H1 (cell line): Measurements from ENCODE around the gene NRP2. TPM values are rescaled to one million over a fixed set of nuclear protein-coding genes. Genes with fewer than 3 reads are reported as not detected.

Experiments used
- CTCF ChIA-PET: fragments of 300-600 bp; sonication (Branson Sonifier 250); formaldehyde crosslinking; loops from one replicate; lab custom pipeline; 2021; ENCODE audit not compliant: partially characterized antibody; lab: Charles Lee
- POLR2A ChIA-PET: fragments of 300-600 bp; sonication (Branson Sonifier 250); formaldehyde crosslinking; loops from one replicate; lab custom pipeline; 2021; ENCODE audit warnings: inconsistent platforms; ENCODE audit not compliant: partially characterized antibody; lab: Charles Lee
- DNase-seq, 2 experiments: peaks; one replicate each; pipeline versions ENCODE4 v3.0.0 to v3.0.0-alpha.2; 2010 to 2022; ENCODE audit warnings: low spot score in 2 of 2, low read depth in 1 of 2, mixed read lengths in 1 of 2
- FAIRE-seq: peaks from 2 replicates; lab custom pipeline; 2011; peaks lifted over from hg19 to GRCh38; lab: Jason Lieb, UNC
- H2AFZ ChIP-seq: 2 replicates; pipeline ENCODE4 v1.8.1; 2012; ENCODE audit warnings: low read length, inconsistent platforms
- H2AK5ac ChIP-seq: 2 replicates; pipeline ENCODE4 v1.6.1; 2013; ENCODE audit warnings: low read depth, low read length
- H2BK120ac ChIP-seq: replicated peaks from 2 replicates; pipeline ENCODE3; 2013; ENCODE audit warnings: low read depth, low read length, inconsistent platforms
- H2BK12ac ChIP-seq: 2 replicates; pipeline ENCODE4 v1.6.1; 2013; ENCODE audit warnings: low read depth, low read length
- H2BK15ac ChIP-seq: 2 replicates; pipeline ENCODE4 v1.6.1; 2013; ENCODE audit warnings: low read length
- H2BK20ac ChIP-seq: 2 replicates; pipeline ENCODE4 v1.6.1; 2013; ENCODE audit warnings: low read length
- H2BK5ac ChIP-seq: 2 replicates; pipeline ENCODE4 v1.6.1; 2013; ENCODE audit warnings: low read depth, low read length
- H3K14ac ChIP-seq: 2 replicates; pipeline ENCODE4 v1.6.1; 2013; ENCODE audit warnings: inconsistent platforms; ENCODE audit not compliant: insufficient read length
- H3K18ac ChIP-seq: 2 replicates; pipeline ENCODE4 v1.6.1; 2013; ENCODE audit warnings: low read length; ENCODE audit errors: extremely low read depth
- H3K23ac ChIP-seq: 2 replicates; pipeline ENCODE4 v1.6.1; 2013; ENCODE audit warnings: inconsistent platforms; ENCODE audit not compliant: insufficient read length
- H3K23me2 ChIP-seq: 2 replicates; pipeline ENCODE4 v1.6.1; 2013; ENCODE audit warnings: low read depth, low read length
- H3K27ac ChIP-seq: 2 replicates; pipeline ENCODE4 v1.6.1; 2011; ENCODE audit warnings: low read depth, low read length, inconsistent platforms
- H3K27me3 ChIP-seq, 4 experiments: replicated peaks in 1 of 4; 1 replicate in 1 of 4; 2 replicates in 3 of 4; pipeline versions ENCODE4 v1.6.1 to v1.8.1; 2011 to 2013; ENCODE audit warnings: low read length in 3 of 4, mild to moderate bottlenecking in 3 of 4, inconsistent platforms in 2 of 4, mixed read lengths in 2 of 4, moderate library complexity in 1 of 4; ENCODE audit not compliant: control insufficient read depth in 3 of 4, insufficient read depth in 3 of 4; ENCODE audit errors: extremely low read depth in 1 of 4
- H3K36me3 ChIP-seq, 4 experiments: 2 replicates each; pipeline versions ENCODE4 v1.6.1 to v1.8.1; 2011 to 2013; ENCODE audit warnings: mild to moderate bottlenecking in 4 of 4, low read length in 3 of 4, moderate library complexity in 2 of 4, control low read depth in 1 of 4, inconsistent platforms in 1 of 4; ENCODE audit not compliant: insufficient read depth in 4 of 4, control insufficient read depth in 2 of 4
- H3K4ac ChIP-seq: replicated peaks from 2 replicates; pipeline ENCODE3; 2013; ENCODE audit warnings: low read length, low read depth, mixed read lengths, inconsistent platforms; ENCODE audit not compliant: insufficient read length
- H3K4me1 ChIP-seq, 4 experiments: replicated peaks in 1 of 4; 1 replicate in 1 of 4; 2 replicates in 3 of 4; pipeline versions ENCODE4 v1.6.1 to v1.8.1; 2011 to 2013; ENCODE audit warnings: low read length in 3 of 4, inconsistent platforms in 2 of 4, mixed read lengths in 1 of 4; ENCODE audit not compliant: insufficient read depth in 4 of 4, control insufficient read depth in 3 of 4
- H3K4me2 ChIP-seq, 2 experiments: 2 replicates each; pipeline versions ENCODE4 v1.6.1 to v1.8.1; 2011 to 2013; ENCODE audit warnings: low read depth in 2 of 2, low read length in 2 of 2, control low read depth in 1 of 2, inconsistent platforms in 1 of 2, mild to moderate bottlenecking in 1 of 2; ENCODE audit not compliant: insufficient read depth in 1 of 2
- H3K4me3 ChIP-seq, 4 experiments: fragments of 200-600, 300-600 bp in 1 of 4; sonication (generic), shearing (Covaris generic), sonication (Bioruptor Twin) in 1 of 4; 2 replicates each; pipeline versions ENCODE4 v1.5.1 to v1.8.1; 2011 to 2016; ENCODE audit warnings: low read length in 4 of 4, low read depth in 3 of 4, control low read depth in 2 of 4, inconsistent platforms in 2 of 4, mild to moderate bottlenecking in 2 of 4, mixed read lengths in 1 of 4, moderate library complexity in 1 of 4; ENCODE audit not compliant: insufficient read depth in 2 of 4; ENCODE audit errors: extremely low read depth in 1 of 4
- H3K56ac ChIP-seq: replicated peaks from 2 replicates; pipeline ENCODE3; 2013; ENCODE audit warnings: low read depth, mild to moderate bottlenecking, mixed read lengths, low read length, inconsistent platforms; ENCODE audit not compliant: insufficient read length
- H3K79me1 ChIP-seq: 2 replicates; pipeline ENCODE4 v1.6.1; 2013; ENCODE audit warnings: low read depth, low read length, control low read depth
- H3K79me2 ChIP-seq, 2 experiments: 2 replicates each; pipeline versions ENCODE4 v1.6.1 to v1.8.1; 2012 to 2013; ENCODE audit warnings: low read length in 2 of 2, mild to moderate bottlenecking in 2 of 2, inconsistent platforms in 1 of 2; ENCODE audit not compliant: insufficient read depth in 2 of 2, control insufficient read depth in 1 of 2
- H3K9ac ChIP-seq, 4 experiments: replicated peaks in 1 of 4; 1 replicate in 1 of 4; 2 replicates in 3 of 4; pipeline versions ENCODE4 v1.6.1 to v1.8.1; 2011 to 2013; ENCODE audit warnings: low read depth in 3 of 4, low read length in 3 of 4, control low read depth in 2 of 4, mild to moderate bottlenecking in 2 of 4, moderate library complexity in 2 of 4, inconsistent platforms in 1 of 4; ENCODE audit errors: extremely low read depth in 1 of 4
- H3K9me3 ChIP-seq, 2 experiments: 2 replicates each; pipeline versions ENCODE4 v1.6.1 to v1.8.1; 2012 to 2013; ENCODE audit warnings: mild to moderate bottlenecking in 2 of 2, moderate library complexity in 2 of 2, control low read depth in 1 of 2, inconsistent platforms in 1 of 2, low read depth in 1 of 2, low read length in 1 of 2, mixed read lengths in 1 of 2; ENCODE audit not compliant: insufficient read depth in 2 of 2
- H4K20me1 ChIP-seq, 2 experiments: replicated peaks in 1 of 2; 2 replicates each; pipeline versions ENCODE3 to v1.8.1; 2011 to 2013; ENCODE audit warnings: inconsistent platforms in 2 of 2, low read length in 2 of 2, mild to moderate bottlenecking in 1 of 2; ENCODE audit not compliant: insufficient read depth in 2 of 2, control insufficient read depth in 1 of 2
- H4K5ac ChIP-seq: 2 replicates; pipeline ENCODE4 v1.6.1; 2013; ENCODE audit warnings: low read length, low read depth, mixed read lengths, inconsistent platforms; ENCODE audit not compliant: insufficient read length
- H4K8ac ChIP-seq: 2 replicates; pipeline ENCODE4 v1.8.0; 2013; ENCODE audit warnings: mild to moderate bottlenecking, moderate library complexity, low read length, inconsistent platforms; ENCODE audit not compliant: insufficient read depth; ENCODE audit errors: extremely low read depth
- H4K91ac ChIP-seq: replicated peaks from 2 replicates; pipeline ENCODE3; 2013; ENCODE audit warnings: low read length, mixed read lengths, inconsistent platforms; ENCODE audit not compliant: insufficient read length
- ATF2 ChIP-seq: IDR thresholded peaks from 2 replicates; pipeline ENCODE4 v1.6.1; 2012; ENCODE audit warnings: low read length, inconsistent platforms
- CBX5 ChIP-seq: fragments of 300-800, 300-1000 bp; sonication (generic); IDR thresholded peaks from 2 replicates; pipeline ENCODE4 v1.7.1; 2016; ENCODE audit warnings: antibody characterized with exemption, low read length, low read depth
- CBX8 ChIP-seq: fragments of 300-800, 300-1000 bp; sonication (generic); IDR thresholded peaks from 2 replicates; pipeline ENCODE4 v1.7.1; 2016; ENCODE audit warnings: low read depth, low read length, borderline replicate concordance
- CTCF ChIP-seq, 3 experiments: IDR thresholded peaks; 1 replicate in 2 of 3; 2 replicates in 1 of 3; pipeline versions ENCODE4 v1.5.1 to v1.6.1; 2011; ENCODE audit warnings: low read length in 3 of 3, mild to moderate bottlenecking in 3 of 3, inconsistent platforms in 2 of 3, low read depth in 1 of 3, moderate library complexity in 1 of 3; ENCODE audit not compliant: insufficient read depth in 1 of 3; ENCODE audit errors: control extremely low read depth in 1 of 3
- GTF2F1 ChIP-seq: IDR thresholded peaks from 2 replicates; pipeline ENCODE4 v1.6.1; 2012; ENCODE audit warnings: low read depth, low read length, improper control_type of control experiment, borderline replicate concordance
- KDM1A ChIP-seq: fragments of 200-600, 300-600 bp; sonication (generic); IDR thresholded peaks from 2 replicates; pipeline ENCODE4 v1.7.1; 2016; ENCODE audit warnings: mild to moderate bottlenecking, low read length, borderline replicate concordance
- PHF8 ChIP-seq: fragments of 200-600 bp; sonication (generic); conservative IDR thresholded peaks from 2 replicates; pipeline ENCODE4 v1.7.1; 2012; ENCODE audit warnings: low read depth, mild to moderate bottlenecking, inconsistent platforms, low read length, moderate library complexity
- SUZ12 ChIP-seq: fragments of 200-600 bp; sonication (generic); IDR thresholded peaks from 2 replicates; pipeline ENCODE4 v1.6.1; 2012; ENCODE audit warnings: mild to moderate bottlenecking, inconsistent platforms, low read length, moderate library complexity, mixed read lengths
- TAF7 ChIP-seq: optimal IDR thresholded peaks from 2 replicates; pipeline ENCODE3; 2011; ENCODE audit warnings: low read depth, mild to moderate bottlenecking, inconsistent platforms, low read length, moderate library complexity, borderline replicate concordance
- WGBS, 2 experiments: shearing (Covaris generic) in 1 of 2; methylation state at CpG; one replicate each; pipeline versions ENCODE4 v1.1.6 to v1.1.7; 2013 to 2015; ENCODE audit warnings: low lambda C conversion rate in 2 of 2, mixed read lengths in 2 of 2, inconsistent platforms in 1 of 2, low coverage in 1 of 2, missing lambda C conversion rate in 1 of 2; ENCODE audit not compliant: insufficient replicate concordance in 2 of 2, insufficient coverage in 1 of 2, insufficient read length in 1 of 2; ENCODE audit errors: extremely low coverage in 1 of 2, missing lambda C conversion rate in 1 of 2; 5-methylcytosine and 5-hydroxymethylcytosine counted together
- polyA plus RNA-seq, 7 experiments: library from polyadenylated mRNA; depleted of rRNA in 3 of 7; stranded (reverse) in 5 of 7; unstranded in 2 of 7; fragments of >200 nt in 5 of 7; fragments of 200-250 nt in 2 of 7; gene quantifications; 1 replicate in 5 of 7; 2 replicates in 1 of 7; 4 replicates in 1 of 7; pipeline versions ENCODE4 v1.2.1 to v1.2.3, GENCODE V29; 2011 to 2013; ENCODE audit warnings: missing spikeins in 2 of 7, mixed read lengths in 2 of 7
- total RNA-seq: library from RNA; stranded (reverse); fragmentation: NEBNext Ultra II Directional; extraction: Animal tissue kit (Norgen Biotek cat#: 25700); gene quantifications from 2 replicates; pipeline ENCODE4 v1.2.1, GENCODE V29; 2021

NRP2 gene
- total and polyA plus RNA-seq, 2 of the 8 experiments (the other 6 are each of a cell fraction or from before 2014, with no cell fraction given) = 32.0 to 37.8 TPM

GRCh38 chr2:205792908-205793307, 110.6 kb downstream of the NRP2 start:
- Histone ChIP-seq H3K27ac (no peak overlapping the region), H3K27me3 (no peaks in the 10 kb centered on the region), H4K5ac (no peak overlapping the region), H3K4me1 (peaks cover 0 to 14% (median 4%) of the 10 kb centered on the region in 4 experiments; a peak in 4 of 7 replicates), H2BK5ac (no peak overlapping the region), H2AFZ (no peak overlapping the region), H3K18ac (no peak overlapping the region), H2BK15ac (no peak overlapping the region), H3K4ac (no peak overlapping the region), H2BK12ac (no peak overlapping the region), H3K9me3 (no peaks in the 10 kb centered on the region), H3K23ac (no peak overlapping the region), H3K4me2 (no peak overlapping the region), H2BK120ac (no peak overlapping the region), H3K79me2 (no peaks in the 10 kb centered on the region), H3K36me3 (peaks cover 2 to 28% (median 6%) of the 10 kb centered on the region in 4 experiments; a peak in 4 of 8 replicates), H4K8ac (no peak overlapping the region), H4K20me1 (no peaks in the 10 kb centered on the region), H4K91ac (no peak overlapping the region), H3K9ac (no peak overlapping the region), H3K79me1 (no peaks in the 10 kb centered on the region), H2AK5ac (no peak overlapping the region), H3K4me3 (no peak overlapping the region), H3K14ac (no peak overlapping the region), H2BK20ac (no peak overlapping the region), H3K56ac (no peak overlapping the region), H3K23me2 (no peaks in the 10 kb centered on the region)
- DNase-seq (no peak), FAIRE-seq (no peak)
- POLR2A ChIA-PET = no interaction called here
- 92% methylated on average over 3 of the region's 3 CpGs; no CpG with 5 or more reads in 1 of the 2 experiments for WGBS, 2 experiments
- CTCF ChIA-PET = interaction anchor here (0.9 to 5.1 kb wide), 4 partner anchors 16 to 133 kb away, joined by 3 to 30 read pairs (median 4); no protein-coding TSS in a partner anchor
- TF ChIP-seq CBX8 (no peak), CBX5 (no peak), GTF2F1 (no peak), TAF7 (no peak), CTCF (IDR thresholded peaks at IDR 0.05; ENCODE audit: control extremely low read depth in 1 of 3, insufficient read depth in 1 of 3, low read depth in 1 of 3, low read length in 3 of 3) (no peak), PHF8 (no peak), ATF2 (no peak), KDM1A (no peak), SUZ12 (no peak)
